WTC11 (cell line): Measurements from ENCODE around the gene DRG2. TPM values are rescaled to one million over a fixed set of nuclear protein-coding genes. Genes with fewer than 3 reads are reported as not detected.

ENCODE experiments used
- ATAC-seq: fragments of 200-7000 bp; cut with Tn5 transposase; 2 replicates; pipeline ENCODE4 v1.10.0; 2021; ENCODE audit warnings: mild to moderate bottlenecking, moderate library complexity
- CTCF ChIA-PET: fragments of 300-600 bp; sonication (Branson Sonifier 250); formaldehyde crosslinking; loops from one replicate; lab custom pipeline; 2021; ENCODE audit warnings: antibody characterized with exemption; lab: Charles Lee
- POLR2A ChIA-PET: fragments of 350-600 bp; sonication (Branson Sonifier 250); formaldehyde crosslinking; loops from one replicate; lab custom pipeline; 2021; ENCODE audit warnings: antibody characterized with exemption; lab: Charles Lee
- DNase-seq: peaks from one replicate; pipeline ENCODE4 v3.0.0; 2021; ENCODE audit warnings: low spot score
- H3K27ac Mint-ChIP-seq: 2 replicates; pipeline ENCODE4 v1.8.0; 2021; ENCODE audit warnings: mixed read lengths
- H3K27me3 Mint-ChIP-seq: 2 replicates; pipeline ENCODE4 v1.8.0; 2021; ENCODE audit warnings: low read depth, mild to moderate bottlenecking, moderate library complexity, mixed read lengths
- H3K36me3 Mint-ChIP-seq: 2 replicates; pipeline ENCODE4 v1.8.0; 2021; ENCODE audit warnings: mixed read lengths
- H3K4me1 Mint-ChIP-seq: 2 replicates; pipeline ENCODE4 v1.8.0; 2022; ENCODE audit warnings: mixed read lengths
- H3K4me3 Mint-ChIP-seq: 2 replicates; pipeline ENCODE4 v1.8.0; 2021; ENCODE audit warnings: mild to moderate bottlenecking, moderate library complexity, mixed read lengths
- H3K9me3 Mint-ChIP-seq: 2 replicates; pipeline ENCODE4 v1.8.0; 2021; ENCODE audit warnings: mixed read lengths
- ATF6 ChIP-seq: sonication (generic); formaldehyde crosslinking; IDR thresholded peaks from 2 replicates; pipeline ENCODE4 v1.8.1; 2023; ENCODE audit warnings: mild to moderate bottlenecking, missing genetic modification reagents
- CBFB ChIP-seq: sonication (generic); formaldehyde crosslinking; IDR thresholded peaks from 2 replicates; pipeline ENCODE4 v1.8.1; 2022; ENCODE audit warnings: mild to moderate bottlenecking, low read depth, missing genetic modification reagents
- EMX1 ChIP-seq: fragments of 250-450 bp; sonication (Bioruptor Pico); IDR thresholded peaks from 2 replicates; pipeline ENCODE4 v1.8.0; 2021; ENCODE audit warnings: mild to moderate bottlenecking
- FOXP1 ChIP-seq: sonication (generic); formaldehyde crosslinking; IDR thresholded peaks from 2 replicates; pipeline ENCODE4 v1.8.0; 2022; ENCODE audit warnings: missing genetic modification reagents, mild to moderate bottlenecking, moderate library complexity, borderline replicate concordance
- FOXP4 ChIP-seq: sonication (generic); formaldehyde crosslinking; IDR thresholded peaks from 2 replicates; pipeline ENCODE4 v1.8.0; 2022; ENCODE audit warnings: mild to moderate bottlenecking, missing genetic modification reagents
- HMGA2 ChIP-seq: fragments of 250-450 bp; sonication (Bioruptor Pico); IDR thresholded peaks from 2 replicates; pipeline ENCODE4 v1.4.0; 2021; ENCODE audit warnings: mild to moderate bottlenecking, moderate library complexity
- IRF2 ChIP-seq: sonication (generic); formaldehyde crosslinking; IDR thresholded peaks from 2 replicates; pipeline ENCODE4 v1.8.0; 2022; ENCODE audit warnings: low read depth, missing genetic modification reagents, borderline replicate concordance
- JAZF1 ChIP-seq: fragments of 250-450 bp; sonication (Bioruptor Pico); IDR thresholded peaks from 2 replicates; pipeline ENCODE4 v1.9.0; 2021; ENCODE audit warnings: moderate library complexity, mild to moderate bottlenecking, inconsistent platforms
- MLX ChIP-seq: sonication (generic); formaldehyde crosslinking; IDR thresholded peaks from 2 replicates; pipeline ENCODE4 v1.8.1; 2023; ENCODE audit warnings: mild to moderate bottlenecking, missing genetic modification reagents, moderate library complexity
- NFYB ChIP-seq: sonication (generic); formaldehyde crosslinking; conservative IDR thresholded peaks from 2 replicates; pipeline ENCODE4 v1.8.0; 2022; ENCODE audit warnings: low read depth, missing genetic modification reagents
- NR2C2 ChIP-seq: sonication (generic); formaldehyde crosslinking; IDR thresholded peaks from 2 replicates; pipeline ENCODE4 v1.8.0; 2022; ENCODE audit warnings: mild to moderate bottlenecking, missing genetic modification reagents
- NR3C1 ChIP-seq: sonication (generic); formaldehyde crosslinking; conservative IDR thresholded peaks from 2 replicates; pipeline ENCODE4 v1.8.1; 2023; ENCODE audit warnings: low read depth, mild to moderate bottlenecking, missing genetic modification reagents
- RORB ChIP-seq: fragments of 250-450 bp; sonication (Bioruptor Pico); IDR thresholded peaks from 2 replicates; pipeline ENCODE4 v1.9.0; 2021; ENCODE audit warnings: mild to moderate bottlenecking
- SMAD3 ChIP-seq: sonication (generic); formaldehyde crosslinking; IDR thresholded peaks from 2 replicates; pipeline ENCODE4 v1.8.0; 2022; ENCODE audit warnings: missing genetic modification reagents, mild to moderate bottlenecking, borderline replicate concordance
- SOX15 ChIP-seq: fragments of 250-450 bp; sonication (Bioruptor Pico); IDR thresholded peaks from 2 replicates; pipeline ENCODE4 v1.9.0; 2021; ENCODE audit warnings: mild to moderate bottlenecking
- TCF7 ChIP-seq: sonication (generic); formaldehyde crosslinking; IDR thresholded peaks from 2 replicates; pipeline ENCODE4 v1.8.0; 2022; ENCODE audit warnings: mild to moderate bottlenecking, low read depth, missing genetic modification reagents, moderate library complexity
- ZNF138 ChIP-seq: sonication (generic); formaldehyde crosslinking; conservative IDR thresholded peaks from 2 replicates; pipeline ENCODE4 v1.8.1; 2022; ENCODE audit warnings: mild to moderate bottlenecking, moderate library complexity, missing genetic modification reagents
- ZNF263 ChIP-seq: sonication (generic); formaldehyde crosslinking; IDR thresholded peaks from 2 replicates; pipeline ENCODE4 v1.8.1; 2022; ENCODE audit warnings: low read depth, mild to moderate bottlenecking, moderate library complexity, missing genetic modification reagents
- ZNF317 ChIP-seq: sonication (generic); formaldehyde crosslinking; IDR thresholded peaks from 2 replicates; pipeline ENCODE4 v1.8.1; 2023; ENCODE audit warnings: low read depth, mild to moderate bottlenecking, moderate library complexity, missing genetic modification reagents, borderline replicate concordance
- total RNA-seq: library from RNA; stranded (reverse); gene quantifications from 3 replicates; pipeline ENCODE4 v1.2.3, GENCODE V29; 2021
- TF ChIP-seq, protein P1 (sequence below): sonication (generic); formaldehyde crosslinking; IDR thresholded peaks from 2 replicates; pipeline ENCODE4 v1.8.0; 2023; ENCODE audit warnings: missing genetic modification reagents, mild to moderate bottlenecking, borderline replicate concordance
- TF ChIP-seq, protein P2 (sequence below): sonication (generic); formaldehyde crosslinking; IDR thresholded peaks from 2 replicates; pipeline ENCODE4 v1.8.0; 2023; ENCODE audit warnings: missing genetic modification reagents
- TF ChIP-seq, protein P3 (sequence below): fragments of 200-600 bp; IDR thresholded peaks from 2 replicates; pipeline ENCODE4 v1.8.0; 2022; ENCODE audit warnings: antibody characterized with exemption

Gene DRG2
- total RNA-seq, 1 experiment from 2014 or later: 41.4 TPM

GRCh38 chr17:18065546-18065945 is 22.2 kb upstream of the DRG2 start:
- H3K27me3 Mint-ChIP-seq: no peaks in the 10 kb centered on the region
- peaks cover 2% of the 10 kb centered on the region; the same call in 1 of the 2 replicates for H3K4me1 Mint-ChIP-seq
- no peak overlapping the region for H3K4me3 Mint-ChIP-seq
- H3K36me3 Mint-ChIP-seq: peaks cover 13% of the 10 kb centered on the region
- no peaks in the 10 kb centered on the region for H3K9me3 Mint-ChIP-seq
- ChIA-PET CTCF (no interaction called here), POLR2A (no interaction called here)
- TF ChIP-seq NR2C2 (CRISPR knock-in tag) (no peak), IRF2 (CRISPR knock-in tag) (no peak), ZNF138 (CRISPR knock-in tag) (no peak), FOXP4 (CRISPR knock-in tag) (no peak), NFYB (no peak), JAZF1 (CRISPR knock-in tag) (no peak), NR3C1 (CRISPR knock-in tag) (no peak), EMX1 (CRISPR knock-in tag) (no peak), ATF6 (CRISPR knock-in tag) (no peak), SOX15 (CRISPR knock-in tag) (no peak), FOXP1 (no peak)
- TF ChIP-seq, protein P1, sequence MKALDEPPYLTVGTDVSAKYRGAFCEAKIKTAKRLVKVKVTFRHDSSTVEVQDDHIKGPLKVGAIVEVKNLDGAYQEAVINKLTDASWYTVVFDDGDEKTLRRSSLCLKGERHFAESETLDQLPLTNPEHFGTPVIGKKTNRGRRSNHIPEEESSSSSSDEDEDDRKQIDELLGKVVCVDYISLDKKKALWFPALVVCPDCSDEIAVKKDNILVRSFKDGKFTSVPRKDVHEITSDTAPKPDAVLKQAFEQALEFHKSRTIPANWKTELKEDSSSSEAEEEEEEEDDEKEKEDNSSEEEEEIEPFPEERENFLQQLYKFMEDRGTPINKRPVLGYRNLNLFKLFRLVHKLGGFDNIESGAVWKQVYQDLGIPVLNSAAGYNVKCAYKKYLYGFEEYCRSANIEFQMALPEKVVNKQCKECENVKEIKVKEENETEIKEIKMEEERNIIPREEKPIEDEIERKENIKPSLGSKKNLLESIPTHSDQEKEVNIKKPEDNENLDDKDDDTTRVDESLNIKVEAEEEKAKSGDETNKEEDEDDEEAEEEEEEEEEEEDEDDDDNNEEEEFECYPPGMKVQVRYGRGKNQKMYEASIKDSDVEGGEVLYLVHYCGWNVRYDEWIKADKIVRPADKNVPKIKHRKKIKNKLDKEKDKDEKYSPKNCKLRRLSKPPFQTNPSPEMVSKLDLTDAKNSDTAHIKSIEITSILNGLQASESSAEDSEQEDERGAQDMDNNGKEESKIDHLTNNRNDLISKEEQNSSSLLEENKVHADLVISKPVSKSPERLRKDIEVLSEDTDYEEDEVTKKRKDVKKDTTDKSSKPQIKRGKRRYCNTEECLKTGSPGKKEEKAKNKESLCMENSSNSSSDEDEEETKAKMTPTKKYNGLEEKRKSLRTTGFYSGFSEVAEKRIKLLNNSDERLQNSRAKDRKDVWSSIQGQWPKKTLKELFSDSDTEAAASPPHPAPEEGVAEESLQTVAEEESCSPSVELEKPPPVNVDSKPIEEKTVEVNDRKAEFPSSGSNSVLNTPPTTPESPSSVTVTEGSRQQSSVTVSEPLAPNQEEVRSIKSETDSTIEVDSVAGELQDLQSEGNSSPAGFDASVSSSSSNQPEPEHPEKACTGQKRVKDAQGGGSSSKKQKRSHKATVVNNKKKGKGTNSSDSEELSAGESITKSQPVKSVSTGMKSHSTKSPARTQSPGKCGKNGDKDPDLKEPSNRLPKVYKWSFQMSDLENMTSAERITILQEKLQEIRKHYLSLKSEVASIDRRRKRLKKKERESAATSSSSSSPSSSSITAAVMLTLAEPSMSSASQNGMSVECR: no peak
- TF ChIP-seq, protein P2, sequence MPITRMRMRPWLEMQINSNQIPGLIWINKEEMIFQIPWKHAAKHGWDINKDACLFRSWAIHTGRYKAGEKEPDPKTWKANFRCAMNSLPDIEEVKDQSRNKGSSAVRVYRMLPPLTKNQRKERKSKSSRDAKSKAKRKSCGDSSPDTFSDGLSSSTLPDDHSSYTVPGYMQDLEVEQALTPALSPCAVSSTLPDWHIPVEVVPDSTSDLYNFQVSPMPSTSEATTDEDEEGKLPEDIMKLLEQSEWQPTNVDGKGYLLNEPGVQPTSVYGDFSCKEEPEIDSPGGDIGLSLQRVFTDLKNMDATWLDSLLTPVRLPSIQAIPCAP (CRISPR knock-in tag): no peak
- TF ChIP-seq, protein P3, sequence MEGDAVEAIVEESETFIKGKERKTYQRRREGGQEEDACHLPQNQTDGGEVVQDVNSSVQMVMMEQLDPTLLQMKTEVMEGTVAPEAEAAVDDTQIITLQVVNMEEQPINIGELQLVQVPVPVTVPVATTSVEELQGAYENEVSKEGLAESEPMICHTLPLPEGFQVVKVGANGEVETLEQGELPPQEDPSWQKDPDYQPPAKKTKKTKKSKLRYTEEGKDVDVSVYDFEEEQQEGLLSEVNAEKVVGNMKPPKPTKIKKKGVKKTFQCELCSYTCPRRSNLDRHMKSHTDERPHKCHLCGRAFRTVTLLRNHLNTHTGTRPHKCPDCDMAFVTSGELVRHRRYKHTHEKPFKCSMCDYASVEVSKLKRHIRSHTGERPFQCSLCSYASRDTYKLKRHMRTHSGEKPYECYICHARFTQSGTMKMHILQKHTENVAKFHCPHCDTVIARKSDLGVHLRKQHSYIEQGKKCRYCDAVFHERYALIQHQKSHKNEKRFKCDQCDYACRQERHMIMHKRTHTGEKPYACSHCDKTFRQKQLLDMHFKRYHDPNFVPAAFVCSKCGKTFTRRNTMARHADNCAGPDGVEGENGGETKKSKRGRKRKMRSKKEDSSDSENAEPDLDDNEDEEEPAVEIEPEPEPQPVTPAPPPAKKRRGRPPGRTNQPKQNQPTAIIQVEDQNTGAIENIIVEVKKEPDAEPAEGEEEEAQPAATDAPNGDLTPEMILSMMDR: no peak
- DNase-seq (no peak), ATAC-seq (no peak)
- no peak overlapping the region for H3K27ac Mint-ChIP-seq

GRCh38 chr17:18066866-18067265 is 20.9 kb upstream of the DRG2 start:
- Mint-ChIP-seq H3K4me1 (peaks cover 5% of the 10 kb centered on the region), H3K27ac (no peak overlapping the region), H3K27me3 (no peaks in the 10 kb centered on the region), H3K36me3 (peaks cover 11% of the 10 kb centered on the region), H3K9me3 (no peaks in the 10 kb centered on the region), H3K4me3 (no peak overlapping the region)
- ChIA-PET POLR2A (no interaction called here), CTCF (no interaction called here)
- no peak for ATAC-seq
- no peak for DNase-seq
- no peak for TF ChIP-seq CBFB
- TF ChIP-seq, protein P3: no peak
- TF ChIP-seq TCF7 (CRISPR knock-in tag): no peak
- no peak for TF ChIP-seq MLX
- TF ChIP-seq ZNF263 (CRISPR knock-in tag): no peak
- TF ChIP-seq ZNF317: no peak
- TF ChIP-seq HMGA2 (CRISPR knock-in tag): no peak
- no peak for TF ChIP-seq NR2C2 (CRISPR knock-in tag)
- no peak for TF ChIP-seq RORB (CRISPR knock-in tag)
- TF ChIP-seq SMAD3: no peak
